Suprapubic skin (tissue), 4 donors: ENCODE measurements around the gene TNFRSF8. TPM values are rescaled to one million over a fixed set of nuclear protein-coding genes. Genes with fewer than 3 reads are reported as not detected.
"Not testable (repeated sequence)": the region's sequence is repeated elsewhere in the genome, so short reads cannot be mapped to it uniquely, and the experiment has no call there.

Experiments used
- DNase-seq, 2 donors: peaks; one replicate each; pipeline ENCODE4 v3.0.0-alpha.2; 2019; ENCODE audit warnings: low spot score in 2 of 2
- H3K27ac ChIP-seq: fragments of 200-600 bp; sonication (generic); one replicate; pipeline ENCODE4 v1.5.1; 2019
- H3K27me3 ChIP-seq: fragments of 200-600 bp; sonication (generic); one replicate; pipeline ENCODE4 v1.5.1; 2019
- H3K36me3 ChIP-seq: fragments of 200-600 bp; sonication (generic); one replicate; pipeline ENCODE4 v1.5.1; 2019
- H3K4me1 ChIP-seq: fragments of 200-600 bp; sonication (generic); one replicate; pipeline ENCODE4 v1.5.1; 2019
- H3K4me3 ChIP-seq: fragments of 200-600 bp; sonication (generic); one replicate; pipeline ENCODE4 v1.5.1; 2019; ENCODE audit warnings: mild to moderate bottlenecking
- H3K9me3 ChIP-seq: fragments of 200-600 bp; sonication (generic); one replicate; pipeline ENCODE4 v1.5.1; 2019
- CTCF ChIP-seq, 2 donors: fragments of 200-600 bp in 1 of 2; fragments of 450-650 bp in 1 of 2; sonication (generic) in 1 of 2; IDR thresholded peaks; one replicate each; pipeline ENCODE4 v1.5.1; 2016 to 2019; ENCODE audit warnings: antibody characterized with exemption in 2 of 2, mild to moderate bottlenecking in 1 of 2, moderate library complexity in 1 of 2
- EP300 ChIP-seq: sonication (generic); formaldehyde crosslinking; IDR thresholded peaks from one replicate; pipeline ENCODE4 v1.6.1; 2017; ENCODE audit warnings: antibody characterized with exemption
- POLR2A ChIP-seq, 2 donors: fragments of 450-650 bp; IDR thresholded peaks; one replicate each; pipeline ENCODE4 v1.6.1; 2017; ENCODE audit warnings: antibody characterized with exemption in 2 of 2, mild to moderate bottlenecking in 2 of 2, moderate library complexity in 2 of 2
- POLR2AphosphoS5 ChIP-seq, 3 donors: sonication (generic); formaldehyde crosslinking; IDR thresholded peaks; one replicate each; pipeline ENCODE4 v1.6.1; 2017; ENCODE audit warnings: antibody characterized with exemption in 3 of 3
- WGBS: methylation state at CpG from one replicate; pipeline ENCODE4 v1.1.5; 2018; 5-methylcytosine and 5-hydroxymethylcytosine counted together
- total RNA-seq, 4 donors: library from RNA; depleted of rRNA; stranded (reverse); fragments of >200 nt; gene quantifications; one replicate each; pipeline ENCODE4 v1.1.0, GENCODE V29; 2016

Gene TNFRSF8
- total RNA-seq, 4 donors from 2014 or later = 0.30 to 1.2 (median 0.75) TPM

- TF ChIP-seq EP300 (no peak), POLR2A (IDR thresholded peaks at IDR 0.05) (no peak), POLR2AphosphoS5 (IDR thresholded peaks at IDR 0.05) (no peak), CTCF (IDR thresholded peaks at IDR 0.05) (no peak)
- no peak for DNase-seq
- H3K4me1 ChIP-seq = no peaks in the 10 kb centered on the region
- no peak overlapping the region for H3K27ac ChIP-seq
- no peaks in the 10 kb centered on the region for H3K27me3 ChIP-seq
- WGBS = 86% methylated on average over 8 of the region's 8 CpGs
- no peaks in the 10 kb centered on the region for H3K9me3 ChIP-seq
- no peak overlapping the region for H3K4me3 ChIP-seq
- peaks cover 78% of the 10 kb centered on the region for H3K36me3 ChIP-seq
These were observed 34.9 kb upstream of the TNFRSF8 start for GRCh38 chr1:12028248-12028647.

DNA sequence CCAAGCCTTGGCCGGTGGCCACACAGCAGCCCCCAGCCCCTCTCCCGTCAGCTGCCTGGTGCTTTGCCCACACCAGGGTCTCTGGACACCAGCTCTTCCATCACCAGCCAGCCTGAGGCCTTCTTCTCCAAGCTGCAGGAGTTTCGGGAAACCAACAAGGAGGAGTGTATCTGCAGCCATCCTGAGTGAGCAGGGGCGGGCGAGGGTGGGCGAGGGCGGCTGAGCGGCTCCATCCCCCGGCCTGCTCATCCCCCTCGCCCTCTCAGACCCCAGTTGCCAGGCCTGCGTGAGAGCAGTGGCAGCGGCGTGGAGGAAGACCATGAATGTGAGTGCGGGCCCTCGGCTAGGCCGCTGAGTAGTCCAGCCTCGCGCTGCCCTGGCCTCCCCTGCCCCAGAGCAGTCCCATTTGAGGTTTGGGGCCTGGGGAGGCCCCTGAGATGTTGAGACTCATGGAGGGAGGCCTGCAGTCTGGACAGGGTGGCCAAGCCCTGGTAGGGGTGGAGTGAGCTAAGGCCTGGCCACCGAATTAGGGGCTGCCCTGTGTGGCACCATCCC, 34.1 kb upstream of the TNFRSF8 start:
- no peak overlapping the region for H3K27ac ChIP-seq
- H3K4me3 ChIP-seq = no peak overlapping the region
- H3K36me3 ChIP-seq = peaks cover 72% of the 10 kb centered on the region
- no peaks in the 10 kb centered on the region for H3K4me1 ChIP-seq
- WGBS = 83% methylated on average over 2 of the region's 19 CpGs
- no peak for DNase-seq
- no peak for TF ChIP-seq POLR2A (IDR thresholded peaks at IDR 0.05)
- TF ChIP-seq EP300 = no peak
- no peak for TF ChIP-seq CTCF (IDR thresholded peaks at IDR 0.05)
- TF ChIP-seq POLR2AphosphoS5 (IDR thresholded peaks at IDR 0.05) = no peak
- no peaks in the 10 kb centered on the region for H3K27me3 ChIP-seq
- H3K9me3 ChIP-seq = no peaks in the 10 kb centered on the region

GRCh38 chr1:12029720-12030339, 33.3 kb upstream of the TNFRSF8 start:
- H3K27me3 ChIP-seq = no peaks in the 10 kb centered on the region
- TF ChIP-seq POLR2AphosphoS5 (IDR thresholded peaks at IDR 0.05) (no peak), CTCF (IDR thresholded peaks at IDR 0.05) (no peak), POLR2A (IDR thresholded peaks at IDR 0.05) (no peak), EP300 (no peak)
- peaks cover 64% of the 10 kb centered on the region for H3K36me3 ChIP-seq
- no peak overlapping the region for H3K27ac ChIP-seq
- 85% methylated on average over 19 of the region's 32 CpGs for whole genome bisulfite sequencing
- H3K9me3 ChIP-seq = no peaks in the 10 kb centered on the region
- H3K4me3 ChIP-seq = no peak overlapping the region
- H3K4me1 ChIP-seq = no peaks in the 10 kb centered on the region
- DNase-seq = no peak

- H3K4me3 ChIP-seq = no peak overlapping the region
- no peaks in the 10 kb centered on the region for H3K27me3 ChIP-seq
- H3K4me1 ChIP-seq = no peaks in the 10 kb centered on the region
- peaks cover 52% of the 10 kb centered on the region for H3K36me3 ChIP-seq
- H3K9me3 ChIP-seq = no peaks in the 10 kb centered on the region
- no peak overlapping the region for H3K27ac ChIP-seq
- DNase-seq = no peak
- TF ChIP-seq POLR2AphosphoS5 (IDR thresholded peaks at IDR 0.05) = no peak
- TF ChIP-seq POLR2A (IDR thresholded peaks at IDR 0.05) = no peak
- TF ChIP-seq EP300 = no peak
- TF ChIP-seq CTCF (IDR thresholded peaks at IDR 0.05) = no peak
- 67% methylated on average over 1 of the region's 20 CpGs for WGBS
These were observed 31.8 kb upstream of the TNFRSF8 start for GRCh38 chr1:12031039-12031980.

DNA sequence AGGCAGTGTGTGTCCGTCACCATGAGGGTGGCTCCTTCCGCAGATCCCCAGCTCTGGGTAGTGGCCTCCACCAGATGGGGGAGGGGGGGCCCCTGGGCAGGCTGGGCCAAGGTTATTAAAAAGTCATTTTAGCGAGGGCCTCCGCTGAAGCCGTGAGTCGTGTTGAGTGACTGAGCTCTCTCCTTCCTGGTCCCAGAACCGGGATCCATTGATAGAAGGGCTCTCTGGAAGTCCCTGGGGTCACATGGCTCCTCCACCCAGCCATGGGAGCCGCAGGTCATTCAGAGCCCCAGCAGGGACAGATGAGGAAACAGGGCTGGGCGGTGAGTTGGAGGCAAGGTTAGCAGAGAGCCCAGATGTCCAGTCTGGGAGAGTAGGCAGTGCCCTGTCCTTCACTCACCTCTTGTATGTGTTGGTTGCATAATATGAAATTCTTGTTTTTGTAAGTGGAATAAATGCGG, 30.9 kb upstream of the TNFRSF8 start:
- H3K36me3 ChIP-seq = peaks cover 44% of the 10 kb centered on the region
- H3K27me3 ChIP-seq = no peaks in the 10 kb centered on the region
- no peak overlapping the region for H3K27ac ChIP-seq
- TF ChIP-seq EP300 (no peak), POLR2A (IDR thresholded peaks at IDR 0.05) (no peak), POLR2AphosphoS5 (IDR thresholded peaks at IDR 0.05) (no peak), CTCF (IDR thresholded peaks at IDR 0.05) (no peak)
- no peak overlapping the region for H3K4me3 ChIP-seq
- H3K9me3 ChIP-seq = no peaks in the 10 kb centered on the region
- no peaks in the 10 kb centered on the region for H3K4me1 ChIP-seq
- WGBS = 82% methylated on average over 9 of the region's 10 CpGs
- no peak for DNase-seq

DNA sequence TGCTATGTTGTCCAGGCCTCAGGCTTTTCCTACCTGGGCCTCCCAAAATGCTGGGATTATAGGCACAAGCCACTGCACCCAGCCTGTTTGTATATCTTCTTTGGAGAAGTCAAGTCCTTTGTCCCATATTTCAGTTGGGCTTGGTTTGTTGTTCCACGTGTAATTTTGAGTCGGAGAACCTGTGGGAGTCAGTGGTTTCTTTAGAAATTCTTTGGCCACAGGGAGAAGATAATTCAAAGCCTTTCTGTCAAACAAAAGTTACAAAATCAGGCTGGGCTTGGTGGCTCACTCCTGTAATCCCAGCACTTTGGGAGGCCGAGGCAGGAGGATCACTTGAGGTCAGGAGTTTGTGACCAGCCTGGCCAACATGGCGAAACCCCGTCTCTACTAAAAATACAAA, 29.7 kb upstream of the TNFRSF8 start:
- DNase-seq, H3K27me3 ChIP-seq, H3K9me3 ChIP-seq, H3K27ac ChIP-seq, H3K4me1 ChIP-seq, H3K4me3 ChIP-seq: not testable (repeated sequence)
- WGBS = 91% methylated on average over 5 of the region's 5 CpGs
- H3K36me3 ChIP-seq = peaks cover 33% of the 10 kb centered on the region
